ENCODE results near the gene GRAMD1C. TPM values are rescaled to one million over a fixed set of nuclear protein-coding genes. Genes with fewer than 3 reads are reported as not detected.
"Not testable (repeated sequence)": the region's sequence is repeated elsewhere in the genome, so short reads cannot be mapped to it uniquely, and the experiment has no call there.

GRAMD1C gene
- polyA plus RNA-seq, 4 donors, result 17.2 to 34.7 (median 22.0) TPM

- DNase-seq (ENCODE audit: low read depth in 4 of 4, low spot score in 3 of 4), result not testable (repeated sequence)
Observed at GRCh38 chr3:113849841-113850240, 11.3 kb downstream of the GRAMD1C start.

GRCh38 chr3:113850391-113850790 lies 11.8 kb downstream of the GRAMD1C start:
- DNase-seq (ENCODE audit: low read depth in 4 of 4, low spot score in 3 of 4), result not testable (repeated sequence)

- DNase-seq (ENCODE audit: low read depth in 4 of 4, low spot score in 3 of 4), result no peak
Observed at GRCh38 chr3:113852506-113852905, 13.9 kb downstream of the GRAMD1C start.

- no peak for DNase-seq (ENCODE audit: low read depth in 4 of 4, low spot score in 3 of 4)
Observed at GRCh38 chr3:113867506-113867905, 28.9 kb downstream of the GRAMD1C start.

GRCh38 chr3:113873293-113873692 lies 34.7 kb downstream of the GRAMD1C start:
- no peak for DNase-seq (ENCODE audit: low read depth in 4 of 4, low spot score in 3 of 4)

- DNase-seq (ENCODE audit: low read depth in 4 of 4, low spot score in 3 of 4), result peak in 2 of 4 donors; percentile 10 to 22
Observed at GRCh38 chr3:113873814-113874526, 35.4 kb downstream of the GRAMD1C start.

GRCh38 chr3:113878403-113878802 lies 39.8 kb downstream of the GRAMD1C start:
- no peak for DNase-seq (ENCODE audit: low read depth in 4 of 4, low spot score in 3 of 4)

GRCh38 chr3:113885050-113885449 lies 46.5 kb downstream of the GRAMD1C start:
- no peak for DNase-seq (ENCODE audit: low read depth in 4 of 4, low spot score in 3 of 4)

- DNase-seq (ENCODE audit: low read depth in 4 of 4, low spot score in 3 of 4), result no peak
Observed at GRCh38 chr3:113890256-113890900, 51.8 kb downstream of the GRAMD1C start.

GRCh38 chr3:113894927-113895326 lies 56.3 kb downstream of the GRAMD1C start:
- no peak for DNase-seq (ENCODE audit: low read depth in 4 of 4, low spot score in 3 of 4)

- DNase-seq (ENCODE audit: low read depth in 4 of 4, low spot score in 3 of 4), result no peak
Observed at GRCh38 chr3:113895964-113896363, 57.4 kb downstream of the GRAMD1C start.

- no peak for DNase-seq (ENCODE audit: low read depth in 4 of 4, low spot score in 3 of 4)
Observed at GRCh38 chr3:113896930-113897329, 58.3 kb downstream of the GRAMD1C start.

- DNase-seq (ENCODE audit: low read depth in 4 of 4, low spot score in 3 of 4), result no peak
Observed at GRCh38 chr3:113897373-113897777, 58.8 kb downstream of the GRAMD1C start.

GRCh38 chr3:113898892-113899291 lies 60.3 kb downstream of the GRAMD1C start:
- no peak for DNase-seq (ENCODE audit: low read depth in 4 of 4, low spot score in 3 of 4)

- no peak for DNase-seq (ENCODE audit: low read depth in 4 of 4, low spot score in 3 of 4)
Observed at GRCh38 chr3:113906568-113907140, 68.1 kb downstream of the GRAMD1C start.

GRCh38 chr3:113908133-113908532 lies 69.5 kb downstream of the GRAMD1C start:
- DNase-seq (ENCODE audit: low read depth in 4 of 4, low spot score in 3 of 4), result no peak

- DNase-seq (ENCODE audit: low read depth in 4 of 4, low spot score in 3 of 4), result no peak
Observed at GRCh38 chr3:113910966-113911365, 72.4 kb downstream of the GRAMD1C start.

- peak in 3 of 4 donors; percentile 18 to 36 (median 27) for DNase-seq (ENCODE audit: low read depth in 4 of 4, low spot score in 3 of 4)
Observed at GRCh38 chr3:113912552-113913236, 74.1 kb downstream of the GRAMD1C start.

- DNase-seq (ENCODE audit: low read depth in 4 of 4, low spot score in 3 of 4), result no peak
Observed at GRCh38 chr3:113914646-113915045, 76.1 kb downstream of the GRAMD1C start.

GRCh38 chr3:113927556-113927955 lies 89.0 kb downstream of the GRAMD1C start:
- DNase-seq (ENCODE audit: low read depth in 4 of 4, low spot score in 3 of 4), result no peak

GRCh38 chr3:113946831-113947230 lies 108.2 kb downstream of the GRAMD1C start:
- DNase-seq (ENCODE audit: low read depth in 4 of 4, low spot score in 3 of 4), result no peak
